Stimulated activated CD8-positive, alpha-beta memory T cell treated with anti-CD3 and anti-CD28 coated beads, Interleukin-7, amount 100 ng/mL, for 4 hours (primary cell): ENCODE data around the gene BBC3.
"Not testable (repeated sequence)": the region's sequence is repeated elsewhere in the genome, so short reads cannot be mapped to it uniquely, and the experiment has no call there.

Experiments used
- DNase-seq, 2 donors: peaks; one replicate each; pipeline ENCODE4 v3.0.0-alpha.2; 2020; ENCODE audit warnings: low read depth in 2 of 2

The BBC3 gene, protein sequence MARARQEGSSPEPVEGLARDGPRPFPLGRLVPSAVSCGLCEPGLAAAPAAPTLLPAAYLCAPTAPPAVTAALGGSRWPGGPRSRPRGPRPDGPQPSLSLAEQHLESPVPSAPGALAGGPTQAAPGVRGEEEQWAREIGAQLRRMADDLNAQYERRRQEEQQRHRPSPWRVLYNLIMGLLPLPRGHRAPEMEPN

DNA sequence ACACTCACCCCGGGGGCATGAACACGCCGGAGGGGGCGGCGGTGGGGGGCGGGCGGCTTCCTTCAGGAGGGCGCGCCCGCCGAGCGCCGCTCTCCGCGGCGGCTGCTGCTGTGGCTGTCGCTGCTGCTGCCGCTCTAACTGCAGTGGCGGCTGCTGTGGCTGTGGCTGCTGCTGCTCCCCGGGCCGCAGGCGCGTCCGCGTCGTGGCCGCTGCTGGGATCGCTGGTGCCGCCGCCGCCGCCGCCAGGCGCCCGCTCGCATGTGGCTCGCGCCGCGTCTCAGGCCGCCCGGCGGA, at the start of gene BBC3:
Gene BBC3, minus strand, starts transcription at position 279 of the 294 bp plus-strand sequence. CDS start 2,768 bp downstream, outside the sequence.
- no peak for DNase-seq

GRCh38 chr19:47280183-47280797, 49.3 kb upstream of the BBC3 start:
- peak in 1 of 2 donors; percentile 21 for DNase-seq

GRCh38 chr19:47276513-47276912, 45.5 kb upstream of the BBC3 start:
- DNase-seq, result not testable (repeated sequence)

- no peak for DNase-seq
Observed at GRCh38 chr19:47275791-47276461, 44.9 kb upstream of the BBC3 start.

DNA sequence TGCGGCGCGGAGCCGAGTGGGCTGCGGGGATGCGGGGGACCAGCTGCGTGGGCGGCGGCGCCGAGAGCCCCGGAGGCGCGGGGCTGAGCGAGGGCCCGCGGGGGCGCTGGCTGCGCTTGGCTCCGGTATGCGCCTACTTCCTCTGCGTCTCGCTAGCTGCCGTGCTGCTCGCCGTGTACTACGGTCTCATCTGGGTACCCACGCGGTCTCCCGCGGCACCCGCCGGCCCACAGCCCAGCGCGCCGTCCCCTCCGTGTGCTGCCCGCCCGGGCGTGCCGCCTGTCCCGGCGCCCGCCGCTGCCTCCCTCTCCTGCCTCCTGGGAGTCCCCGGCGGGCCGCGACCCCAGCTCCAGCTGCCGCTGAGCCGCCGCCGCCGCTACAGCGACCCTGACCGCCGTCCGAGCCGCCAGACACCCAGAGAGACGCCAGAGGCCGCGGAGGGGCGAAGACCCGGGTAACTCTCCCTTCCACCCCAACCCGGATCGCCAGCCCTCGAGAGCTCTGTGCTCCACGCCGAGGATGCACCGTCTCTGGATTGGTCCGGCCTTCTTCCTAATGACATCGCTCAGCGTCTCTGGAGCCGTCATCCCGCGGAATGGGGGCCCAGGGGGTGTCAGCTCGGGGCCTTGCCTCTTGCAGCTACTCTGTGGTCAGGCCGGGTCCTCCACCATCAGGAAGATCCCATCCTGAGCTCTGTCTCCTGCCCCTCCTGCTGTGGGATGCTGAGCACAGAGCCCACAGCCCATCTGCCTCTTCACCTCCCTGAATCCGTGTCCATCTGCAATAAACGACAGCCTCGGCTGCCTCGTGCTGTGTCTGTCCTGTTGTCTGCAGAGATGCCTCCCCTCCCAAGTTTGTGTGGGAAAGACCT, 44.1 kb upstream of the BBC3 start:
- no peak for DNase-seq

DNA sequence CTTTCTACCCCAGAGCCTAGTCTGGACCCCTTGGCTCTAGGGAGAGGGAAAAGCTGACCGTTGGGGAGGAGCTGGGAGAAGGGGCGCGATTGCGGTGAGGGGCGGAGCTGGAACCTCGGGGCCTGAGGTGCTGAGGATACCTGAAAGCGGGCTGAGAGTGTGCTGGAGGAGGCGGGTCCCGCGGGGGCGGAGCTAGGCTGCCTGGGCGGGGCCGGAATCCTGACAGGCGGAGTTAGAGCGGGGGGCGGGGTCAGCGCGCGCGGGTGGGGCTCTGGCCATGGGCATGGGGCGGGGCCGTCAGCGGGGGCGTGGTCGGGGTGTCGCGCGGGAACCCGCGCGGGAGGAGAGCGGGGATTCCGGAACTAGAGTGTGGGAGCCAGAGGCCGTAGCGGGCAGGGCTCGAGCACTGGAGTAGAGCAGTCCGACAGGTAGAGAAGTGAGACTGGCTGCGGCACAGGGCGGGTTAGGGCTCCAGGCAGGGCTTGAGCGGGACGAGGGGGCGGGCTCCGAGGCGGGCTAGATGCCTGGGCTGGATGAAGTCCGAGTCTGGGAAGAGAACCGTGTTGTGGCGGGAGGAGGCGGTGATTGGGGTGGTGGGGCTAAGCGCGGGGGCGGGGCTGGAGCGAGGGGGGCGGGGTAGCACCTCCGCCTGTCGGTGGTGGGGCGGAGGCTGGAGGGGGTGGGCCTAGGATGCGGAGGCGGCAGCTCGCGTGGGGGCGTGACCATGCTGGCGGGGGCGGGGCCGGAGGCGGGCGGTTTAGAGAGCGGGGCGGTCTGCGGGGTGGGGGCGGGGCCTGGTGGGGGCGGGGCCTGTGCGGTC, 43.3 kb upstream of the BBC3 start, which contains the start of gene INAFM1:
Gene INAFM1, plus strand, starts transcription at position 815 of the 820 bp plus-strand sequence. CDS start 35 bp downstream, outside the sequence.
- peak; percentile 98 to 99 for DNase-seq

GRCh38 chr19:47273313-47274070, 42.5 kb upstream of the BBC3 start:
- peak; percentile 81 to 86 for DNase-seq

DNA sequence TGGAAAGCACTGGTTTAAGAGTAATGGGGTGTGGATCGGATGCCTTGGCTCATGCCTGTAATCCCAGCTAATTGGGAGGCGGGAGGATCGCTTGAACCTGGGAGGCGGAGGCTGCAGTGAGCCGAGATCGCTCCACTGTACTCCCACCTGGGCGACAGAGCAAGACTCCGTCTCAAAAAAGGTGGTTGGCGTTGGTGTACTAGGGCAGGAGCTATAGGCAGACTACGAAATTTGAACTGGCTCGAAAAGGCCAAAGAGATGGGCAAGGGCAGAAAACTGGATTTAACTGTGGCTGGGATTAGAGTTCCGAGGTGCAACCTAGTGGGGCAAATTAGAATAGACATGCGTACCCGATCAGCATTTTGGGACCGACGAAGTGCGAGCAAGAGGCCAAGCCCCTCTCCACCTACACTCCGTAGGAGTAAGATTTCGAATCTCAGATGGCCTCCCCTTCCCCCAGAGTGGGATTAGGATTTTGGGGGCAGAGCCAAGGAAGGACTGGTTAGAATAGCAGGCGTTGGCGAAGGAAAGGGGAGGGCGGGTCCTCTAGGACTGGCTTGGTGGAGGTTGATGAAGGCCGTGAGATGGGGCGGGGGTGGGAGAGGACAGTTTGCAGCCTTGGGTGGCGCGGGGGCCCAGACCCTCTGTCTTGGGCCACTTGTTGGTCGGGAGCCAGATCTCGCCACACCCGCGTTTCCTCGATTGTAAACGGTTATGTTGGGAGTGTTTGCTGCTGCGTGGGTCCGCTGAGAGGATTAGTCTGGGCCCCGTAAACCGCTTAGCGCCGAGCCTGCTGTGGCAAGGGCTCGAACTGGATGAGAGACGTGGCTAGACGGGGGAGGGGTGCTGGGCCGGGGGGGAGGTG, 41.7 kb upstream of the BBC3 start:
- DNase-seq, result peak; percentile 35 to 53

- no peak for DNase-seq
Observed at GRCh38 chr19:47271949-47272348, 41.0 kb upstream of the BBC3 start.

- no peak for DNase-seq
Observed at GRCh38 chr19:47270408-47270807, 39.4 kb upstream of the BBC3 start.

DNA sequence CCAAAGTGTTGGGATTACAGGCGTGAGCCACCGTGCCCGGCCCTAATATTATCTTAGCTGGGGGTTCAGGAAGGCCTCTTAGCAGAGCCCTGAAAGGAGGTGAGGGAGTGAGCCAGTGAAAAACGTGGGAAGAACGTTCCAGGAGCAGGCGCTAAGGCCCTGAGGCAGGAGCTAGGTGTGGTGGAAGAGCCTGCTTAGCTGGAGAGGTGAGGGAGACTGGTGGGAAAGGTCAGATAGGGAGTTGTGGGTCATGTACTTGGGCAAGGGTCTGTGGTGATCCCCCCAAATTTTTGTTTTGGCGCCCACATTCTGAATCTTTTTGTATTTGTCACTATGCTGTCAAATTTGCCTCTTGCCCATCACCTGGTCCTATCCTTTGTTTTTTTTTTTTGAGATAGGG, 38.6 kb upstream of the BBC3 start:
- no peak for DNase-seq

DNA sequence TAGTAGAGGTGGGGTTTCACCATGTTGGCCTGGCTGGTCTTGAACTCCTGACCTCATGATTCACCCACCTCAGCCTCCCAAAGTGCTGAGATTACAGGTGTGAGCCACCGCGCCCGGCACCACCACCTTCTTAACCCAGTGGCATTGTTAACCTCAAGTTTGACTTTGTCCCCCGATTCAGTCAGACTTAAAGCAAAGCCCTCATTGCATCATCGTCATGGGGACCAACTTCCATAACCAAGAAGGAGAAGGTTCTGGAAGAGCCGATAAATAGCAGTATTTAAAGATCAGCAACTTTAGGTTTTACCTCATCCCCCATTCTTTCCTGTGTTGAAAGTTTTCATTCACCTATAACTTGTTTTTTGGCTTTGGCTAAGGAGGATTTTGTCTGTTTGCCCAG, 37.0 kb upstream of the BBC3 start:
- no peak for DNase-seq

DNA sequence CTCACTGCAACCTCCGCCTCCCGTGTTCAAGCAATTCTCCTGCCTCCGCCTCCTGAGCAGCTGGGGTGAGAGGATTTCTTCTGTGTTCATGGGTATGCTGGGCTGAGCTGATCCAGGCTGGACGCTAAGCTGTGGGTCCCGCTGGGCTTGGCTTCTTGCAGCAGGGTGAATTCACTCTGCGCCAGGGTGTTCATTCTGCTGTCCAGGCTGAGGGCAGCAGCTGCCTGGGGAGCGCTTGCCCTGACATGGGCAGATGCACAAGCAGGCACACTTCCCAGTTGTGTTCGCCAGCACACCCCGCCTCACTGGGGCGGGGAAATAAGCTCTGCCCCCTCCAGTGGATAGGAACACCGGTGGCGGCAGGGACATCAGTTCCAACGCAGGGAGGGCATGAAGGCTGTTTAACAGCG, 36.4 kb upstream of the BBC3 start:
- DNase-seq, result no peak

DNA sequence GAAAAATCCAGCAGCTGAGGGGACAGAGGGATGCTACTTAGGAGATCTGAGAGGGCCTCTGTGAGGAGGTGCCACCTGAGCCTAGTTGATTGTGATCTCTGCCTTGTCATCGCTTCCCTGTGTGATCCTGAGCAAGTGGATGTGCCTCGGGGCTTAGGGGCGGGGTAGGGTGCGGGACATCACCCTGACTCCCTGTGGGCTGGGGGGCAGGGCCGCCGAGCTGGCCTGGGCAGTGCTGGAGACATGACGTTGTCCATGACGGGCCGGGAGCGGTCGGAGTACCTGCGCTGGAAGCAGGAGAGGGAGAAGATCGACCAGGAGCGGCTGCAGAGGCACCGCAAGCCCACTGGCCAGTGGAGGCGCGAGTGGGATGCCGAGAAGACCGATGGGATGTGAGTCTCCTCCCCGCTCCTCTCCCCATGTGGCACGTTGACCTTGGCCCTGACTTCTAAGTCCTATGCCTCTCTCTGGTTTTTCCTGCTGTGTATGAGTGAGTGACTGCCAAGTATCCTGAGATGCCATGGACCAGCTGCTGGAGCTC, 35.5 kb upstream of the BBC3 start:
- DNase-seq, result no peak

DNA sequence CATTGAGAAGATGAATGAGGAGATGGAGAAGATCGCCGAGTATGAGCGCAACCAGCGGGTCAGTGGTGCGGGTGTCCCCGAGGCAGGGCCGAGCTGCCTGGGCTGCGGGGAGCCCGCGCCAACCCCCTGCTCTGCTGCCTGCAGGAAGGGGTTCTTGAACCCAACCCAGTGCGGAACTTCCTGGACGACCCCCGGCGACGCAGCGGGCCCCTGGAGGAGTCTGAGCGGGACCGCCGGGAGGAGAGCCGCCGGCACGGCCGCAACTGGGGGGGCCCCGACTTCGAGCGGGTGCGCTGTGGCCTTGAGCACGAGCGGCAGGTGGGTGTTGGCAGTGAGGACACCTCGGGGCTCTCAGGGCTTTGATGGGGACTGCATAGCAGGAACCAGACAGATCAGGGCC, 33.6 kb upstream of the BBC3 start:
- DNase-seq, result no peak

GRCh38 chr19:47261946-47262793, 31.2 kb upstream of the BBC3 start:
- DNase-seq, result not testable (repeated sequence)

- no peak for DNase-seq
Observed at GRCh38 chr19:47260476-47260875, 29.5 kb upstream of the BBC3 start.

DNA sequence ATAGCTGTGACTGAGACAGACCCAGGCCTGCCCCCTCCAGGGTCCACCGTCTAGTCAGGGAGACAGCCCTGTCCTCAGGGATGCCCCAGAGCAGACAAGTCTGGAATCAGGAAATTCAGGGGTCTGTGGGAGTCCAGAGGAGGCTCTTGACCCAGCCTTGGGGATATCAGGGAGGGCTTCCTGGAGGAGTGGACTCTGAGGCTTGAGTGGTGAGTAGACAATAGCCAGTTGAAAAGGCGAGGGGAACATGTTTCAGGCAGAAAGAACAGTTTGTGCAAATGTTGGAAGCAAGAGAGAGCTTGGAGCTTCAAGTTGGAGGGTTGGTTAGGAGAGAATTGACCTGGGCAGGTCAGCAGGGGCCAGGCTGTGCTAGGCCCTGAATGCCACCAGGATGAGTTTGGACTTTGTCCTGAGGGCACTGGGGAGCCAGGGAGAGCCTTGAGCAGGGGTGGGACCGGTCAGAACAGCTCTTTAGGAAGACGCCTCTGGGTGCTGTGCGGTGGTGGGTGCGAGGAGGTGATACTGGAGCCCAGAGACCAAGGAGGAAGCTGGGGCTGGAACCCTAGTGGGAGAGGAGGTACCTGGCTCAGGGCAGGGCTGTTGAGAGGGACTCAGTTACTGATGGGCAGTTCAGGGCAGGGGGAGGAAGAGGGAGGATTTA, 28.0 kb upstream of the BBC3 start:
- no peak for DNase-seq
